ENCODE measurements around the gene KMT2C.
"Not testable (repeated sequence)": the region's sequence is repeated elsewhere in the genome, so short reads cannot be mapped to it uniquely, and the experiment has no call there.

Gene KMT2C

DNA sequence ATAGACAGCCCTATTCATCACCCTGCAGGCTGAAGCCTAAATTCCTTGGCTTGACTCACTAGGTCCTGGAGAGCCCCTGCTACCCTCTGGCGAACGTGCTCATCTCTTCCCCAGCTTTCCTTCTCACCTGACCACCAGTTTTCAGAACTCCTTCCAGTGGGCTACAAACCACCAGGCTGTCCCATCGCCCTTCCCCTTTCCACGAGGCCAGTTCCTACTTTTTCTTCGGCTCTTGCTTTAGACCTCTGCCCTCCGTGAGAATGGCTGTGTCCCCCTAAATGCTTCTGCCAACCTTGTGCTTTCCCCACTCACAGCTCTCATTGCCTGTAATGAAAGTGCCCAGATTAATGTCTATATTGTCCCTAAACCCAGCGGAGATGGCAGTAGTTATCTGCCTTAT lies 5.4 kb upstream of the KMT2C start:
- not testable (repeated sequence) for DNase-seq (ENCODE audit: low read depth)

DNA sequence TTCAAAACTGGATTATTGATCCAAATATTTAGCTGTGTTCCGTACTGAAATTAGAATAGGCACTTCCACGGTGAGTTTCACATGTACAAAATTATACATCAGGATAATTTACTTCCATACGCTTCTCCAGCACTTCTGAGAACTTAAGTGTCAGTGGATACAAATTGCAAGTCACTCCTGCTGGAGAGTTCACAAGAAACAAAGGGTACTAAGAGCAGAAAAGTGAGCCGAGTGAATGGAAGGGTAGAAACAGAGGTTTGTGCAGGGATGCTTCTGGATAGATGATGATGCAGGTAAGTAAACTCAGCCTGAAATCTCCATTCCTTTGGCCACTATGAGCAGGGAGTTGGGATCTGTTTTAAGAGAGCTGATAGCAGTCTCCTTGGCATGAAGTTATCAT lies 2.2 kb upstream of the KMT2C start:
- DNase-seq (ENCODE audit: low read depth) = not testable (repeated sequence)

DNA sequence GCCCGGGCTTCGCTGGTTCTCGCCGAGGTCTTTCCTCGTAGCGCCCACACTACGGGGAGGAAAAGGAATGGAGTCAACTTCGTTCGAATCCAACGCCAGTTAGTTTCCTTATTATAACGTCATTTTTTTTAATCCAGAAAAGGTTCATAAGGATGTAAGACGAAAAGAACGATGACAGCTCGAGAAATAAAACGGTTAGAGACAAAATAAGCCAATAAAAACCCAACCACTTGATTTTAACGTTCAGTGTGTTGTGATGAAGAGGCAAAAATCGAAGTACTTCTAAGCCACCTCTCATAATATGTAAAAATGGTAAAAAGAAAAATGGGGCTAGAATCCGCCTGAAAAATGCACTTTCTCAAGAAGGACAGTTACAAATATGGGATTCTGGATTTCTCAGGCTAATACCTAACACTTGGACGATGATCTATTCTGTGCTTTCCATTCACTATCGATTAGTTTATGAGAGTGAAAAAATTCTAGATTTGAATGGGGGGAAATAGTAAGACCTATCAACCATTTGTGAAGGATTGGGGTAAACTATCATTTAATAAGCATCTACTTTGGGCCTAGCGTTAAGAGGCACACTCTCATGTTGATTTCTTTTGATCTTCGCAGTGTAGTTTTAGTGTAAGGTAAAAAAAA lies 1.2 kb upstream of the KMT2C start:
- DNase-seq (ENCODE audit: low read depth) = not testable (repeated sequence)

DNA sequence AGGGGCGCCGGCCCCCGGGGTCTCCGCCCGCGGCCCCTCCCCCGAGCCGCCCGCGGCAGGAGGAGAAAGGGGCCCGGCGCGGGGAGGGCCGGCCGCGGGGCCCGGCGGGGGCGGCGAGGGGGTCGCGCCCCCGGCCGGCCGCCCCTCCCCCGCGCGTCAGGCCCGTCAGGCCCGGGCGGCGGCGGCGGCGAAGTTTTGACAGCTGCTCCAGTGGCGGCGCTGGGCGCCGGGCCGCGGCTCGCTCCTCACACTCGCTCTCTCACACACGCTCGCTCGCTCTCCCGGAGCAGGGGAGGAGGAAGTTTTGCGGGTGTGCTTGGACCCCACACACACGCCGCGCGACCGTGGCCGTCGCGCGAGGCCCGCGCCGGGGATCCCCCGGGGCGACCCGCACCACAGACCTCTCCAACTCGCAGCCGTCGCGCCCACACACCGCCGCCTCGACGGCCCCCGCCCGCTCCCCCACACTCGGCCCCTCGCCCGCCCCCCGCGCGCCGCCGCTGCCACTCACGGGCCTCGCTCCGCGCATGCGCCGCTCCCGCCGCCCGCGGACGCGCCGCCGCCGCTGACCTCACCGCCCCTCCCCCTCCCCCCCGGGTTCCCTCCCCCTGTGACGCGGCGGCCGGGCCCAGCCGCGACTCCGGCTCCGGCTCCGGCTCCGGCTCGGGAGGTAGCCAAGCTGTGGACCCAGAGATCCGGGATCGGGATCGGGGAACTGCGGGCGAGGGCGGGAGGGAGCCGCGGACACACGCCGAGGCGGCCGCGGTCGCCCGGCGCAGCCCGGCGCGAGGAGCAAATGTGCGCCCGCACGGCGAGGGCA lies 518 bp upstream of the KMT2C start:
- DNase-seq (ENCODE audit: low read depth) = peak; percentile 93

DNA sequence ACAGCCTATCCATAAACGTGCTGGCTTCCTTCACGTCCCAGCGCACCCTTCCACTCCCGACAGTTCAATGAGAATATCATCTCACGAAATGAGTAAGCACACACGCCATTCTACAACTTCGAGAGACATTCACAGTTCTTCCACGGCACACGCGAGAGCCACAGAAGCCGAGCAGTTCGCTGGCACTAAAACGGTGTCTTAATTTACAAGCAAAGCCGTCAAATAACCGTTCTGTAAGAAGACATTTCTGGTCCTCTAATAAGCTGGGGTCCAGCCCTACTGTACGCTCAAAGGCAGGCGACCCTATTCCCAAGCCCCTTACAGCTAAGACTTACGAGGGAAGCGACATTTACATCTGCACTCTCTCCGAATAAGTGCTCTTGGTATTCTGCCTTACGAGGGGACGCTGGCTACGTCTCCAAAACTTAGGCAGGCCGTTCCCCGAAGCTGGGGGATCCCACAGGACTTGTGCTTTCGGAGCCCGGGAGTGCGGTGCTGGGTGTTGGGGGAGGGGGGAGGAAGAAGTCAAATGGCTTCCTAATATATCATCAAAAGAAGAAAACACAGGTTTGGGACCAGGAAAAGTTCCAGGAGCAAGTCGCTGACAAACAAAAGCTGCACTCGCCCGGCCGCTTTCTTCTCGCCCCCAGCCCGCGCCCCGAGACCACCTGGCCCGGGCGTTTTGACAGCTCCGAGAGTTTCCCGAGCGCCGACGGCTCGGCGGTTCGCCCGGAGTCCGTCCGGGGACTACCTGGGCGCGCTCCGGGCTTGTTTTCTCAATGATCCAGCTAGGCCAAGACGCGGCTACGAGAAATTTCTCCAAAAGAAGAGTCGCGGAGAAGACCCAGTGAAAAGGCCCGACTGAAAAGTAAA lies 1.1 kb downstream of the KMT2C start:
- peak; percentile 23 for DNase-seq (ENCODE audit: low read depth)

DNA sequence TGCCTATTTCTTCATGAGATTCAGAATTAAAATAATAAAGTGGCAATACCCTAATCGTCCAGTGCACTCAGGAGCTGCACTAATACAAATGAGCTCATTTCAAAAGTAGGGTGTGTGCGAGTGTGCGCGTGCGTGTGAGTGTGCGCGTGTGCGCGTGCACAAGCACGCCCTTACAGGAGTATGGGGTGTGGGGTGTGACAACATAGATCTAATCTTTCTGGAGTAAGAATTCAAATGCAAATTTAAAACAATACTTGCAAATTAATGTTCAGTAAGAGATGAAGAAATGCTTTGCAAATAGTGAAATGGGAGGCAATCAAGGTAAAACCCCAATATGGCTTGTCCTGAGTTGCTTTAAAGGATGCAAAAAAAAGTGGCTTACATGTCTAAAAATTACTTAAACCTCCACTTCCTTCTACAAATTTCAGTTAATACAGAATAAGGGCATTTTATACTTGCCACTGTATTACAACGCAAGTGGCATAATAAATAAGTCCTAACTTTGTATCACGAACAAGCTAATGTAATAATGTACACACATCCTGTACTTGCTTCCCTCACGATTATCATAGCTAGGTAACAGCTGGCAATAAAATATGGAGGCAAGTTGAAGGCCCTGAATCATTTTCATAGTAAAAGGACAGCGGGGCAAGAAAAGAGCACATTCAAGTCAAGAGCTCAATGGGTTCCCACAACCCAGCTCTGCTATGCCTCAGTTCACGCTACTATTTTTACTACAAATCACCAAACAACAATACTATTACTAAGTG lies 1.9 kb downstream of the KMT2C start:
- not testable (repeated sequence) for DNase-seq (ENCODE audit: low read depth)

DNA sequence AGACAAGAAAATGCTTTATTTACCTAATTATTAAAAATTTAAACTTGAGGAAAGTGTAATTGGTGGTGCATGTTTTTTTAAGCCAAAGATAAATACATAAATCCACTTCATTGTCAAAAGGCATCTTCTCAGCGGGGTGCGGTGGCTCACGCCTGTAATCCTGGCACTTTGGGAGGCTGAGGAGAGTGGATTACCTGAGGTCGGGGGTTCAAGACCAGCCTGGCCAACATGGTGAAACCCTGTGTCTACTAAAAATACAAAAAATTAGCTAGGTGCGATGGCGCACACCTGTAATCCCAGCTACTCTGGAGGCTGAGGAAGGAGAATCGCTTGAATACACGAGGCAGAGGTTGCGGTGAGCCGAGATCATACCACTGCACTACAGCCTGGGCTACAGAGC lies 3.1 kb downstream of the KMT2C start:
- not testable (repeated sequence) for DNase-seq (ENCODE audit: low read depth)

DNA sequence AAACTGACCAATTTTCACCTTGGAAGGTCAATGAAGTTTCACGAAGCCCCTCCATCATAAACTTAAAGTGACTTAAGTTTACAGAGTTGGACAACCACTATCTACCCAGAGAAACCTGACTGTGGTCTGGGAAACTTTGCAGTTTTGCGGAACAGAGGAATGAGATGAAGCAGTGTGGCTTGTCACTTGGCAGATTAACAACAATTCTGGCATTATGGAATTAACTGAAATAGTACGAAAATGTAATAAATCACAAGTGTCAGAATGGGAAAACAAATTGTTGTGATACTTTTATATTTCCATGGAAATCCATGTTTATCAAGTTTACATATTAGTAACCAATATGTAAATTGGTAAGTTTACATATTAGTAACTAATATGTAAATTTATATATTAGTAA lies 4.9 kb downstream of the KMT2C start:
- DNase-seq (ENCODE audit: low read depth) = no peak

DNA sequence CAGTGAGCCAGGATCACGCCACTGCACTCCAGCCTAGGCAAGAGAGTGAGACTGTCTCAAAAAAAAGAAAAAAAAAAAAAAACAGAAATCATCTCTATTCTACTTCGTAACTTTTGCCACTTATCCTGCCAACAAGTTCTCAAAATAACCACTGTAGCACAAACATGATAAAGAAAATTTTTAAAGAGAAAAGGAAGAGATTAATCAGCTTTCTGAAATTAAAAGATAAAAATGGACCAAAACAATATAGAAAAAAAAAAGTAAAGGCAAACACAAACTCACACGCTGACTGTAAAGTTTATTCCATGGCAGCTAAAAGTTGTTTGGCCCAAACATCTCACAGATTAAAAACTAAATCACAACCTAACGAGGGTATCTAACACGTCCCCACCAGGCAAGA lies 5.7 kb downstream of the KMT2C start:
- DNase-seq (ENCODE audit: low read depth) = not testable (repeated sequence)

DNA sequence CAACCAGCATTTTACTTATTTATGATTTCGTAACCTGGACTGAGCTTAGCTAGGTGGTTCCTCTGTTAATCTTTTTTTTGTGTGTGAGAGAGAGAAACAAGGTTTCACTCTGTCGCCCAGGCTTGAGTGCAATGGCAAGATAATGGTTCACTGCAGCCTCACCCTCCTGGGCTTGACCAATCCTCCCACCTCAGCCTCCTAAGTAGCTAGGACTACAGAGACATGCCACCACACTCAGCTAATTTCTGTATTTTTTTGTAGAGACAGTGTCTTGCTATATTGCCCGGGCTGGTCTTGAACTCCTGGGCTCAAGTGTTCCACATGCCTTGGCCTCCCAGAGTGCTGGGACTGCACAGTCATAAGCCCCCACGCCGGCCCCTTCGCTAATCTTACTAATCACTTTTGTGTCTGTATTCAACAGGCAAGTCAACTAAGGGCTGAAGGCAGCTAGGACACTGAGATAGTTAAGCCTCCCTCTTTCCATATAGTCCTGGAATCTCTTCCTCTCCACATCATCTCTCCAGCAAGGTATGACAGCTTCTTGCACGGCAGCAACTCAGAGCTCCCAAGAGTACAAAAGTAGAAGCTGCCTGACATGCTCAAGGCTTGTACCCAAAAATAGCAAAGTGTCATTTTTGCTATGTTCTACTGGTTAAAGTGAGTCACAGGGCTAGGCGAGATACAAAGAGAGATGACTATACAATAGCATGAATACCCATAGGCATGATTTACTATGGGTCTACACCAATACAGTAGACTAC lies 11.3 kb downstream of the KMT2C start:
- DNase-seq (ENCODE audit: low read depth) = no peak

DNA sequence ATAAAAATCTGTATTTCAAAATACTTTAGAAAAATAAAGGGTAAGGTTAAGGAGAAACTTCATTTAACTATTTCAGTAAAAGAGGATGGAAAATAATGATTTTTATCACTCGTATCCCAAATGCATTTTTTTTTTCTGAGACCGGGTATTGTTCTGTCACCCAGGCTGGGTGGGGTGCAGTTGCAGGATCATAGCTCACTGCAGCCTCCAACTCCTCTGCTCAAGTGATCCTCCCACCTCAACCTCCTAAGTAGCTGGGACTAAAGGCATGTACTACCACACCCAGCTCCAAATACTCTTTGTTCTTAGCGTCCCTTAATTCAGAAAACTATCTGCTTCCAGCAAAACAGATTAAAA lies 11.8 kb downstream of the KMT2C start:
- no peak for DNase-seq (ENCODE audit: low read depth)

DNA sequence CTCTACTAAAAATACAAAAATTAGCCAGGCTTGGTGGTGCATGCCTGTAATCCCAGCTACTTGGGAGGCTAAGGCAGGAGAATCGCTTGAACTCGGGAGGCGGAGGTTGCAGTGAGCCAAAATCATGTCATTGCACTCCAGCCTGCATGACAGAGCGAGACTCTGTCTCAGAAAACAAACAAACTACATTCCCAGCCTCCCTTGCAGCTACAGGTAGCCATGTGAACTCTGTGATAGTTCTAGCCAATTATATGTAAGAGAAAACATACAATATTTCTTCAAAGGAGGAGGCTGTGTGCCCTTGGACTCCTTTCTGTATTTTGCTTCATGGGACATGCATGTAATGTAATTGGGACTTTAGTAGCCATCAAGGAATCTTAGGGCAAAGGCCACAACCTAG lies 12.6 kb downstream of the KMT2C start:
- not testable (repeated sequence) for DNase-seq (ENCODE audit: low read depth)

DNA sequence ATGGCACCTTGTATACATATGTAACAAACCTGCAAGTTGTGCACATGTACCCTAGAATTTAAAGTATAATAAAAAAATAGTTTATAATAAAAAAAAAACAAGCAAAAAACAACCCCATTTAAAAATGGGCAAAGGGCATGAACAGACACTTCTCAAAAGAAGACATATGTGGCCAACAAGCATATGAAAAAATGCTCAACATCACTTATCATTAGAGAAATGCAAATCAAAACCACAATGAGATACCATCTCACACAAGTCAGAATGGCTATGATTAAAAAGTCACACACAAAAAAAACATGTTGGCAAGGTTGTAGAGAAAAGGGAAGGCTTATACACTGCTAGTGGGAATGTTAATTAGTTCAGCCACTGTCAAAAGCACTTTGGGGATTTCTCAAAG lies 14.9 kb downstream of the KMT2C start:
- DNase-seq (ENCODE audit: low read depth) = not testable (repeated sequence)

DNA sequence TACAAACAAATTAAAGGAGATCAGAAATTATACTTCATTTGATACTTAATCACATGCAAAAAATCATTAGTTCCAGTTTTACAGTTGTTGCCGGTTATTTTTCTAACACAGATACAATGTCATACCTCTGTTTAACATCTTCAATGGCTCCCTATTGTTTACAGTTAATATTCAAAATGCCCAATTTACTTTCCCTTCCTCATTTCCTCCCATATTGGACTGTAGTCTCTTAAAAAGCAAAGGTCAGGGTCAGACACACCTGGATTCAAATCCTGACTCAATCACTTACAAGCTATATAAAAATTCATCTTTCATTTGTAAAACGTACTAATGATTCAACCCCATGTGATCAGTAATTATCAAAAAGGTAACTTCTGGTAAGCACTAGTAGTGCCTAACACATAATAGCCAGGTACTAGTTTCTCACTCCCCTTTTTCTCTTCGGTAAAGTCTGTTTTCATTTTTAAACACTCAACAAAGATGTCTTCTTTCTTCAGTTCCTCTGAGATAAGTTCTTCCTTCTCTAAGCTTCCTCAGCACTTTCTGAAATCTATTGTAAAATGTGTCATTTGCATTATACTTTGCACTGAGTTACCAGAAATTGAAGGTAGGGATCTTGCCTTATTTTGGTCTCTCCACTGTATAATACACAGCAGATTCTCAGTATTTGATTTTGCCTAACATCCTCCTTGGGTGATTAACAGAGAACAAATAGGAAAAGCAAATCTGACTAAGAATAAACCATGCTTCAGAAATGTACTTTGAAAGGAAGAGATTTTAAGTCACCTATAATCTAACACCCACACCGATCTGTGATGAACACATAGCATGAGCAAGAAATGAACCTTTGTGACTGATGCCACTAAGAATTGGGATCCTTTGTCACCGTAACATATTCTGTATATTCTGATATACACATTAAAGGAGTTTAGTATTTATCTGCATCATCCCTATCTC lies 16.1 kb downstream of the KMT2C start:
- DNase-seq (ENCODE audit: low read depth) = no peak

DNA sequence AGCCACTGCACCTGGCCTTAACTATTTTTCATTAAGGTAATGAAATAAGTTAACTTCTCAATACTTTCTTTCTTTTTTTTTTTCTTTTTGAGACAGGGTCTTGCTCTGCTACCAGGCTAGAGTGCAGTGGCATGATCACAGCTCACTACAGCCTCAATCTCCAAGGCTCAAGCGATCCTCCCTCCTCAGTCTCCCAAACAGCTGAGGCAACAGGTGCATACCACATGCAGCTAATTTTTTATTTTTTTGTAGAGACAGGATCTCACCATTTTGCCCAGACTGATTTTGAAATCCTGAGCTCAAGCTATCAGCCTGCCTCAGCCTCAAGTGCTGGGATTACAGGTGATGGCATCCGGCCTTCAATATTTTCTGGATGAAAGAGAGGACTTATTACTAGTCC lies 21.0 kb downstream of the KMT2C start:
- no peak for DNase-seq (ENCODE audit: low read depth)

DNA sequence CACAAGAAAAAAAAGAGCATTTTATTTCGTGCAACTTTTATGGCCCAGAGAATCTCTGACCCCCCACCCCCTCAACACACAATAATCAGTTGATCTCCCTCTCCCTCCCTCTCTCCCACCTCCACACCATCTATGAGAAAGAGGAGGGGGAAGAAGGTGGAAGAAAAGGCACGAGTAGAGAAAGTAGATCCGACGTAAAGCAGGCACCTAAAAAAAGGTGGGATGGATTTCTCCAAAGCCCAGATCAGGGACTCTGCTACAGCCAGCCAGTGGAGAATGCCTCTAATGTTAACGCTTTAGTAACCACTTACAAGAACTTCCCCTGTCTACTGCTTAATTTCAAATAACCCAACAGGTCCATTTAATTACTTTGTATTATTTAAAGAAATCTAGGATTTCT lies 24.4 kb downstream of the KMT2C start:
- DNase-seq (ENCODE audit: low read depth) = no peak

DNA sequence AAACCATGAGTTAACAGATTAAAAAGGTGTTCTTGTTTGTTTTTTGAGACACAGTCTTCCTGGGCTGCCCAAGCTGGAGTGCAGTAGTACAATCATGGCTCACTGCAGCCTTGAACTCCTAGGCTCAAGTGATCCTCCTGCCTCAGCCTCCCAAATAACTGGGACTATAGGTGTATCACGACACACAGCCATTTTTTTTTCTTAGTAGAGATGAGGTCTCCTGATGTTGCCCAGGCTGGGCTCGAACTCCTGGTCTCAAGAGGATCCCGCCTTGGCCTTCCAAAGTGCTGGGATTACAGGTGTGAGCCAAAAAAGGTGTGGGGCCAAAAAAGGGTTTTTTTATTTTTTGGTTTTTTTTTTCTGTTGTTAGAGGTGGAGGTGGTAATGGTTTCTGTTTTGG lies 29.3 kb downstream of the KMT2C start:
- DNase-seq (ENCODE audit: low read depth) = no peak

DNA sequence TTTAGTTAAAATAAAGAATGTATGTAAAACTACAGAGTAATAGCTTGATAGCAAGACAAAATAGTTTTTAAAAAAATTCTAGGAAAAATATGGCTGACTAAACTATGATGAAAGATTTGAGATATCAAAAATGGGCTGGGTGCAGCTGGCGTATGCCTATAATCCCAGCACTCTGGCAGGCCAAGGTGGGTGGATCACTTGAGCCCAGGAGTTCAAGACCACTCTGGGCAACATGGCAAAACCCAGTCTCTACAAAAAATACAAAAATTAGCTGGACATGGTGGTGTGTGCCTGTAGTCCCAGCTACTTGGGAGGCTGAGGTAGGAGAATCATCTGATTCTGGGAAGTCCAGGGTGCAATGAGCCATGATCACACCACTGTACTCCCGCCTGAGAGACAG lies 29.8 kb downstream of the KMT2C start:
- not testable (repeated sequence) for DNase-seq (ENCODE audit: low read depth)

DNA sequence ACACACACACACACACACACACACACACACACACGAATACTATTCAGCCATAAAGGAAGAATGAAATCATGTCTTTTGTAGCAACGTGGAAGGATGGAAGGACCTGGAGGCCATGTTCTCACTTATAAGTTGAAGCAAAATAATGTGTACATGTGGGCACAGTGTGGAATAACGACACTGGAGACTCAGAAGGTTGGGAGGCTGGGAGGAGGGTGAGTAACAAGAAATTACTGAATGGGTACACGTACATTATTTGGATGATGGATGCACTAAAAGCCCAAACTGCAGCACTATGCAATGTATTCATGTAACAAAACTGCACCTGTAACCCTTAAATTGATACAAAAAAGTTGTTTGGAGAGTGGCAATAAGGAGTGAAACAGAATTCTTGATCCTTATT lies 32.1 kb downstream of the KMT2C start:
- no peak for DNase-seq (ENCODE audit: low read depth)

Data from fibroblast of gingiva (primary cell).